ENCODE data around the gene RNF144A. TPM values are rescaled to one million over a fixed set of nuclear protein-coding genes. Genes with fewer than 3 reads are reported as not detected.

Gene RNF144A
- total RNA-seq, 1 experiment from 2014 or later, result 10.6 TPM

GRCh38 chr2:6932828-6933227, 15.6 kb downstream of the RNF144A start:
- no peak overlapping the region for H3K27ac Mint-ChIP-seq
- Histone ChIP-seq H3K23me2 (ENCODE audit: insufficient read length, low read depth, low read length, poor library complexity, severe bottlenecking) (no peaks in the 10 kb centered on the region), H3K18ac (ENCODE audit: insufficient read length, low read depth, low read length) (no peak overlapping the region), H2BK120ac (ENCODE audit: low read depth, low read length, poor library complexity, severe bottlenecking) (no peak overlapping the region), H4K5ac (ENCODE audit: insufficient read length, low read depth, low read length) (no peak overlapping the region), H3T11ph (ENCODE audit: low read length) (no peak overlapping the region), H3K4ac (ENCODE audit: low read depth, low read length) (no peak overlapping the region), H3K9me3 (ENCODE audit: control insufficient read depth, low read depth, low read length) (no peaks in the 10 kb centered on the region), H2AK5ac (ENCODE audit: insufficient read length, low read length) (no peak overlapping the region), H2BK5ac (ENCODE audit: insufficient read length, low read length) (no peak overlapping the region), H3K27ac (ENCODE audit: insufficient read length, low read depth, low read length) (no peak overlapping the region), H3K4me2 (ENCODE audit: insufficient read depth, insufficient read length, low read length) (no peak overlapping the region), H2BK15ac (ENCODE audit: low read depth, low read length) (no peak overlapping the region), H4K8ac (replicated peaks; ENCODE audit: insufficient read length, low read depth, low read length) (no peak overlapping the region), H2BK20ac (ENCODE audit: low read depth, low read length, poor library complexity, severe bottlenecking) (no peak overlapping the region), H3K56ac (ENCODE audit: insufficient read length, low read depth, low read length) (no peak overlapping the region), H4K20me1 (ENCODE audit: control insufficient read depth, insufficient read depth, insufficient read length) (no peaks in the 10 kb centered on the region), H3K27me3 (ENCODE audit: insufficient read depth, low read length) (no peaks in the 10 kb centered on the region), H3K4me1 (ENCODE audit: insufficient read depth, low read length) (0 out of 2 replicates have a peak, but pooled peaks cover 2% of the 10 kb centered on the region), H3K79me1 (ENCODE audit: insufficient read depth, low read depth, low read length, poor library complexity, severe bottlenecking) (peaks cover 4% of the 10 kb centered on the region), H2AFZ (ENCODE audit: low read length) (no peak overlapping the region), H3K9ac (ENCODE audit: extremely low read depth, insufficient read length, low read length) (no peak overlapping the region), H3K23ac (ENCODE audit: insufficient read length, low read depth, low read length) (no peak overlapping the region), H4K91ac (ENCODE audit: insufficient read length, low read depth, low read length) (no peak overlapping the region), H3K79me2 (ENCODE audit: insufficient read depth, low read length) (no peaks in the 10 kb centered on the region), H2BK12ac (ENCODE audit: insufficient read length, low read depth, low read length) (no peak overlapping the region), H3K14ac (ENCODE audit: insufficient read depth, low read length) (no peak overlapping the region)
- no peaks in the 10 kb centered on the region for H3K27me3 Mint-ChIP-seq (ENCODE audit: low read depth)
- H3K4me3 Mint-ChIP-seq, result no peak overlapping the region
- WGBS (ENCODE audit: extremely low coverage, insufficient read length, low lambda C conversion rate), result no CpG with 5 or more reads among the region's 7 CpGs
- peaks cover 0 to 5% (median 5%) of the 10 kb centered on the region in 3 experiments; a peak in 6 of 7 replicates for H3K36me3 Mint-ChIP-seq (ENCODE audit: insufficient read depth in 1 of 3, low read depth in 3 of 3)
- H3K4me1 Mint-ChIP-seq, result peaks cover 32 to 38% of the 10 kb centered on the region in 2 experiments
- no peak for TF ChIP-seq CTCF (conservative IDR thresholded peaks at IDR 0.05)
- no peak for DNase-seq
- peaks cover 0 to 5% of the 10 kb centered on the region in 2 experiments; a peak in 2 of 5 replicates for H3K9me3 Mint-ChIP-seq

Measured in H9 (cell line).